NAMALWA (cell line): ENCODE data around the gene CORO2A.
"Not testable (repeated sequence)": the region's sequence is repeated elsewhere in the genome, so short reads cannot be mapped to it uniquely, and the experiment has no call there.

Experiments
- DNase-seq: peaks from one replicate; pipeline ENCODE4 v3.0.0-alpha.2; 2015; ENCODE audit warnings: low spot score

CORO2A gene

DNA sequence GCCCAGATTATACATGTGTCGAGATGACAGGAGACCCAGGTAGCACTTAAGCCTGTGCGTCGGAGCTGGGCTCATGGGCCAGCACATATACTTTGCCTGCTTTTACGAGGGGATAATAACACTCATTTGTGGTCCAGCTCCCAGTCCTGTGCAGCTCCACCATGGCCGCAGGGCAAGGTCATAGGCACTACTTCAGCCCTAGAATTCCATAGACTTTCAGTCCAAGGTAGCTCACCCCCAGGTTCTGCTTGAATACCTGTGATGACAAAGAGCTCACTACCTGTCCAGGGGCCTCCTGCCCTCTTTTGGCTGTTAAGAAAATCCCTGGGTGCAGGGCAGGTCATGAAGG lies 1.7 kb downstream of the CORO2A start:
- no peak for DNase-seq

DNA sequence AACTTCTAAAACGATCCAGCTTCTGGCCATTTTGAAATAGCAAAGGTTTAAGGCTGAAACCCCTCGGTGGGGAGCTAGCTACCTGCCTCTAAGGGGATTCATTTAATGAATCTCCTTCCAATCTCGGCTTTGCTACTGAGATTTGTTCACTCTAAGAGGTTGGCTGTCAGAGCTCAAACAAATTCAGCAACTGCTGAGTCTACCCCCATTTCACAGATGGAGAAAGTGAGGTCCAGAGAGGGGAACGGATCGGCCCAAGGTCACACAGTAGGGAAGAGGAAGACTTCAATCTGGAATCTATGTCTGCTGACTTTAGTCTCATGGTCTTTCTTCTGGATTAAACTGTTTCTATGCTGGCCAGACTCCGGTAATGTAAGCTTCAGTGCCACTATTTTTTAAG lies 3.0 kb downstream of the CORO2A start:
- no peak for DNase-seq

- no peak for DNase-seq
These were observed 4.5 kb downstream of the CORO2A start for GRCh38 chr9:98187926-98188325.

DNA sequence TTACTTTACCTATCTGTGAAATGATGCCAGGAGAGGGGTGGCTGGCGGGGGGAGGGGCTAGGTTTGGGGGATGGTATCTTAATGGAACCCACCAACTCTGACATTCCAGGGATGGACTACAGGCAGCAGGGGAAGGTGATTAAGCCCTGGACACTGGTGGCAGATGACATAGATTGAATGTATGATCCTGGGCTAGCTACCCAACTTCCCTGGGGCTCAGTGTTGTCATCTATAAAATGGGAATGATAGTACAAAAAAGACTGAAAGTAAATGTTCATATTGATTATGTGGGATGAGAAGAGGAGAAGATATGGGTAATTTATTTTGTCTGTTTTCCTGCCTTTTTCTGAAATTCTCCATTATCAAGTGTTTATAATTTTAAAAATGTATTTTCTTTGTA lies 6.2 kb downstream of the CORO2A start:
- DNase-seq = no peak

DNA sequence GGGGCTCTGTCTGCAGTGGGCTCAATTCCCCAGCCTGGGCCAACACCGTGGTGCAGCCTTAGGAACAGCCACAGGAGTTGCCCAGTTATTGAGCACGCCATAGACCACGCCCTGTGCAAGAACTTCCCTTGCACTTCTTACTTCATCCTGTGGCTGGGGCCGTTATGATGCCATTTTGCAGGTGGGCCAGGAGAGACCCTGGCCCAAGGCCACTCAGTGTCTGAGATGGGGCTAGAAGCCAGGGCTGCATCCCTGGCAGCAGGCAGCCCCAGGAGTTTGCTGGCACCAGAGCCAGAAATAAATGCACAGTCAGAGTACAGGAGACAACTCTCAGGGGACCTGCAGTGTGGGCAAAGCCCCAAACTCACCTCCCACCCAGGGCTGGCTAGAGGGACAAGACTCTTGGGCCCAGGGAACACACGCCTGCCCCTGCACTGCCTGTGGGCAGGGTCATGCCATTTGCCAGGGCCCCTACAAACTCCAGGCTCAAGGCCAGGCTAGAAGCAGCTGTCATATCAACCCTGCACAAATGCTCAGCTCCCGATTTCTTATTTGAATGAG lies 6.7 kb downstream of the CORO2A start:
- DNase-seq = no peak

DNA sequence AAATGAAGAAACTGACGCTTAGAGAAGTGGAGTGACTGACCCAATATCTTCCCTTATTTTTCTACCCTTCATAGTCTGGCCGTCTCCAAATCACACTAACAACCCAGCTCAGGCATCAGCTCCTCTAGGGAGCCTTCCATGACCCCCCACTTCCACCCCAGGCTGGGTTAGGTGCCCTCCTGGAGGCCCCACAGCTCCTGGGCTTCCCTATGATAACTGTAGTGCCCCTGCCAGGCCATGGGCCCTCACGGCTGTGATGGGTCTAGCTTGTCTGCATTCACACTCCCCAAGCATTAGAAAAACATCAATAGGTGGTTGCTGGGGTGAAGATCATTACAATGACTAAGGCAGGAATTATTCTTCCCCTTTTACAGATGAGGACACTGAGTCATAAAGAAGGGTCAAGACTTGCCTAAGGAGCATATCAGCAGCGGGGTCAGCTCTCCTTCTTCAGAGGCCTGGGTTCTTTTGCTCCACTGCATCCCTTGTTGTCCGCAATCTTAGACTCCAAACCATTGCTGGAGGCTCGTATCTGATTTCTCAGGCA lies 7.3 kb downstream of the CORO2A start:
- DNase-seq = no peak

GRCh38 chr9:98184326-98184725 lies 8.1 kb downstream of the CORO2A start:
- DNase-seq = no peak

DNA sequence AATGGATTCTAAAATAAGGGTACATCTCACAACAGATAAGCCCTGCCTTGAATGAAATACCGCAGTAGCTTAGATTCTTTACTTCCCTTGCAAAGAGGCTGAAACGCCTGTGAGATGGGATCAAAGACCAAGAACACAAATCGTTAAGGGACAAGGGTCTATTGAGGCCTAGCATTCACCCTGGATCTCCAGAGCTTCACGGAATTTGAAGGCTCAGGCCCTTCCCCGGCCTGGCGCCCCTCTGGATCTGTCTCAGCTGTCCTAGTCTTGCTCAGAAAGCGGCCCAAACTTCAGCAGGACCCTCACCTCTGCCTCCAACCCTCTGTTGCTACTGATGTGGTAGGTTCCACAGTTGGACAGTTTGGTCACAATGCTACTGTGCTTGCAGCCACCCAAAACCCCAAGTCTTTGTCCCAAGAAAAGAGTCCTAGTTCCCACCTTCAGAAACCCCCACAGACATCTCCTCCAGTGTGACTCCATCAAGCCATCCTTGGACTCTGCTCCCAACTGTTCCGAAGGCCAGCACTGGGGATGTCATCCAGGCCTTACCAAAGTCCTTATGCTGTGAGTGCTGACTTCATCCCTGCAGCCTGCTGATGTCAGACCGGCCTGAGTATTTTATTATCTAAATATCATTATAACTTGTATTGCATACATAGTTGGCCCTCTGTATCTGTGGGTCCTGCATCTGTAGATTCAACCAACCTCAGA lies 9.4 kb downstream of the CORO2A start:
- no peak for DNase-seq

DNA sequence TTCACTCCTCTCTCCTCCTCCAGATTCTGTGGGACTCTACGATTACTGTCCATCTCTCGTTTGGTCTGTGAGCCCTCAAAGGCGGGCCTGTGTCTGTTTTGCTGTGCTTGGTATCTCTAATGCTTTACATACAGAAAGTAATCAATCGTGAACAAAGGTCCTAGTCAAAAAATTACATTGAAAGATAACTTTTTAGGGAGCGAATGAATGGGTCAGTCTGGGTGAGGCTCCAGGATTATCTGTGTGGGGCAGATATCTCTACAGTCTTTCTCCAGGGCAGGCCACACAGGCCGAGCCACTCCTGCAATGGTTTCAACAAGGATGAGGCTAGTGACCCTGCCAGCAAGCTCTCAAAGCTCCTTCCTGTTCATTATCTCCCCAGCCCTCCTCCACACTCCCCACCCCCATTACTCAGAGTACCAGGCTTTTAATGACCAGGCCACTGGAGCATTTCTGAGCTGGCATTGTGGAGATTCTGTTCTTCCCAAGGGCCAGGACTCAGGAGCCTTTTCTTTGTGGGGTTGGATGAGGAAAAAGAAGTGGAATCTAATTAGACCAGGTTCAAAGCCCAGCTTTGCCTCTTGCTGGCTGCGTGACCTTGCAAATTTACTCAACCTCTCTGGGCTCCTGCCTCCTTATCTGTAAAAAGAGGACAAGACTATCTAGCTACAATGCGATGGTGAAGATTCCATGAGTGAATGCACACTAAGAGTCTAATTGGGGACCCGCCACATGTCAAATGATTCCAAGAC lies 10.2 kb downstream of the CORO2A start:
- no peak for DNase-seq

DNA sequence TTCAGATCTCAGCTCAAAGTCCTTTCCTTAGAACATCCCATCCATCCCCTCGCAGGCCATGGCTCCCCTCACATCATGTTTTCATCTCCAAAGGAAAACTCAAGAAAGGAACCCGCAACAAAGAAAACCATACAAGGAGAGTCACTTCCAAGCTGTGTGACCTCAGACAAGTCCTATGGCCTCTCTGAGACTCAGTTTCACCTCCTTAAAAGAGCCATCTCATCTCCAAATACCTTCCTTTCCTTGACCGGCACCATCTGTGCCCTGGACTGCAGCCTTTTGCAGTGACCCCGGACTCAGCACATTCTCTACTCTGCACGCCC lies 10.7 kb downstream of the CORO2A start:
- DNase-seq = no peak

DNA sequence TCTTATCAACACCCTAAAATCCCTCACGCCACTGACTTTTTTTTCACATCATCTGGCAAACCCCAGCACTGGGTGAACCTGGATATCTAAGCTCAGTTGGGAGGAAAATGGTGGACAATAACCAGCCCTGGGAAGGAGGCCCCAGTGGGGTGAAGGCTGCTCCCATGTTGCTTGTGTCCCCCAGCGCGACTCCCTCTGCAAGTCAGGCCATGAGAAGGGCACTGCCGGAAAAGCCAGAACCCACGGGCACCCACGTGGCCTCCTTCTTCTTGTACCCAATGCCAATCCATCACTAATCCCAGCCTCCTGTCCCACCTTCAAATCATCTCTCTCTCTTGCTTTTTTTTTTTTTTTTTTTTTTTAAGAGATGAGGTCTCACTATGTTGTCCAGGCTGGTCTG lies 11.4 kb downstream of the CORO2A start:
- no peak for DNase-seq

DNA sequence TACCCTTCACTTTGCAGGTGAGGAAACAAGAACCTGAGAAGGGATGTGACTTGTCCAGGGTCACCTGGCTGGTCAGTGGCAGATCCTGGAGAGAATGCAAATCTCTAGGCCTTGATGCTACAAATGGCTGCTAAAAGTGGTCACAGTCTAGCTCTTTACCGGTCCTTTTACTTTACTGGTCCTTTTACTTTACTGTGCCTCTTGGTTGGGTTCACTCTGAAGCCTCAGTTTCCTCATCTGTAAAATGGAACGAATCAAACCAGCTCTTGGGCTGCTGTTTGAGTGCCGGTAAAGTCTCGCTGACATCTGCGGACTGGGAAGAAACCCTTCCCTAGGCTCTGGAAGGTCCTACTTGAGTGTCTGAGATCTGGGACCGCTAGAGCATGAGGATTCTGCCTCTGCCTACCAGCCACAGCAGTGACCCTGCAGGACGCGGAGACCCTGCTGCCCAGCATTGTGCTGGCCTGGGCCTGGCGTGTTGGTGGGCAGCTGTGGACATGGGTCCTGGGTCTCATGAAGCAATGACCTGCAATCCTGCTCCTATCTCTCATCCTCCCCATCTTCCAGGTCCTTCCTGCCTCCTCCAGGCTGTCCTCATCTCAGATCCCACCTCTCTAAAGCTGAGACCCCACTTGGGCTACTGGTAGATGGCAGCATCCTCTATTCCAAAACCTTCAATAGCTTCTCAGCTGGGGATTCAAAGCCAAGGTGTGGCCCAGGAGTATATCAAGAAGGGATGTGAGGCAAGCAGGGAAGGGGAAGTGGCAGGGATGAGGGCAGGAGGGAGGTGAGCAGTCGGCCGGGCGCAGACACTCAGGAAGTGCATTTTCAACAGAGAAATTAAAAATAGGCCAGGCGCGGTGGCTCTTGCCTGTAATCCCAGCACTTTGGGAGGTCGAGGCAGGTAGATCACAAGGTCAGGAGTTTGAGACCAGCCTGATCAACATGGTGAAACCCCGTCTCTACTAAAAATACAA lies 13.3 kb downstream of the CORO2A start:
- DNase-seq = no peak

DNA sequence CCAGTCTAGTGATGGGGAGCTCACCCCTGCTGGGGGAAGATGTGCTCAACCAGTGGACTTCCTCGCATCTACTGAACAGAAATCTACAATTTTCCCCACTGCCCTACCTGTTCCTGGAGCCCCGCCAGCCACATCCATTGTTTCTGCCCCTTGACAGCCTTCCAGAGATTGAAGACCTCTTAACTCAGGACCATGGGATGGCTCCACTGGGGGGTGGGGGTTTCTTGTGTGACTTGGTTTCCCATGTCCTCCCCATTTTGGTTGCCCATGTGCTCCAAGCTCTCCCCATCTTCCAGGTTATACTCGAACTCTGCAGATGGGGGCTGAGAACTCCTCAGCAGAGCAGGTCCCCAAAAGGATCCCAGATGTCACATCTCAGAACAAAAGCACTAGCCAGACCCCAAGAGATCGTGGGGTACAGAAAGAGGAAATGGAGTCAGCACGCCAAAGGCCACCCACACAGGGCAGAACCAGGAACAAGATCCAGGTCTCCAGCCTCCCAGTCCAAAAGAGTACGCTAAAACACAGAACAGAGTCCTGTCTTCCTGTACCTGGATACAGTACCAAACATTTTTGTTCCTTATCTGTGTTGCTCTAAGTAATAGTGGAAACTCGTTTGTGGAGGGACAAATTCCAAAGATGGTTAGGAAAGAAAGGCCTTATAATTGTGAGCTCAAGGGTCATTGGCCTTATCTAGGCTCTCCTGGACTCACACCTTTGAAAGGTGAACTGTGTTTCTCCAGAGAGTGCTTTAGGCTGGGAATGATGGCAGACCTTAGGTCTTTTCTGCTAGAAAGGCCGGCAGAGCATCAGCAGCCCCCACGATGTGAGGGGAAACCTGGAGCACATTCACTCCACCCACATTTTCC lies 15.8 kb downstream of the CORO2A start:
- DNase-seq = no peak

DNA sequence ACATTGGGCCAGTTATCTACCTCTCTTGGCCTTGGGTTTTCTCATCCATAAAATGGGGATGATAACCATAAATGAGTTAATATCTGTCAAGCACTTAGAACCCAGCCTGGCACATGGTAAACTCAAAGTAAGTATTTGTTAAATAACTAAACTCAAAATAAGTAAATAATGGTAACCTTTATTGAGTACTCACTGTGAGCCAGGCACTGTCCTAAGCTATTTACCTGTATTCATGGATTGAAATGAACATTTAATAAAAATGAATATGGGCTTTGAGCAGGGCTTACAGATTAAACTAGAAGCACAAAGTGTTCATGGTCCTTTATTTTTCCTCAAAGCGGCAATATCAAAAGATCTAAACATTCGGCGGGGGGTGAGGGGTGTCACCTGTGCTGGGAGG lies 16.7 kb downstream of the CORO2A start:
- DNase-seq = no peak

DNA sequence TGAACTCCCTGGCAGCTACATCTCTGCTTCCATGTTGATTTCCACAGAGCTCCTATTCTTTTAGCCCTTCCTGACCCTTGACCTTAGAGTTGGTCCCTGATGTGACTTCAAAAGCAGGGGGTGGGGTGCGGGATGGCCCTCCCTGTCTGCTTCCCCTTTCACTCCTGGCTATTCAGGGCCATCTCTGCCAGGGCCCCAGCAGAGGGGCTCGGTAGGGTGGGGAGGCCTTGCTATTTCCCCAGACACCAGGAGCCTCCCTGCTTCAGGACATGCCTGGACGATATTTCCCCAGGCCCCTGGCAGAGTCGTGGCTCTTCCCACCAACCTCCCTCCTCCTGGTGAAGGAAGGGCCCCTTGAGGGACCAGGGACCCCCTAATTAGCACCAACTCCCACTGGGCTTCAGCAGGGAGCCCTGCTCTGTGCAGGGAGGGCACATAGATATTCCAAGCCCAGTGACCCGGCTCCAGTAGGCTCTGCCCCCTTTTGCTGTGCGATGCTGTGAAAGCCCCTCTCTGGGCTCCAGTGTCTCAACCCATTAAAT lies 17.3 kb downstream of the CORO2A start:
- no peak for DNase-seq

- not testable (repeated sequence) for DNase-seq
These were observed 17.9 kb downstream of the CORO2A start for GRCh38 chr9:98174502-98174918.

- no peak for DNase-seq
These were observed 19.3 kb downstream of the CORO2A start for GRCh38 chr9:98173181-98173580.

GRCh38 chr9:98172604-98173003 lies 19.8 kb downstream of the CORO2A start:
- no peak for DNase-seq

DNA sequence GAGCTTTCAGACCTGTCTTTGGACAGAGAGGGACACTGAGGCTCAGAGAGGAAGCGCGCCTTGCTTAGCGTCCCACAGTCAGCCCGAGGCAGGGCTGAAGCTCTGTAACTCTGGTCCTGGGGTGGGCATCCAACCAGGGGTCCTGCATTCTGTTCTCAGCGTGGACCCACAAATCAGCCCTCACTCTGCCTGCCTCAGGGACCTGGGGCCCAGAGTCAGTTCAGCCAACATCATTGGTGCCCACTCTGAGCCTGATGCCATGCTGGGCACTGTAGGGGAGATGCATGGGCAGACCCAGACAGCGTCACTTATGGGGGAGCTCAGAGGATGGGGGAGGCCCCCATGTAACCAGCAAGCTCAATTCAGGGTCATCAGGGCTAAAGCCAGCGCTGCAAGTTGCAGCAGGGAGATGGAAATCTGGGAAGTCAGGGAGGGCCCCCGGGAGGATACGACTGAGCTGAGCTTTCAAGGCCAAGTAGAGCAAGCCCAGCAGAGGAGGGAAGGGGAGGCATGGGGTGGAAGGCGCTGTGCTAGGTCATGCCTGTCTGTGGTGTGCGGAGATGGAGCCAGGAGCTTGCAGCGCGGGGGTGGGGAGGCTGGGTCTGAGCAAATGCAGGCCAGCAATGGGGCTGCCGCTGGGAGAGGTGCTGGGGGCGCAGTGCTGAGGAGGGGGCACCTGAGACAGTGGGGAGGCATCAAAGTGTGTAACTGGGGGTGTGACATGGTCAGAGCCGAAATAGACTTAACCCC lies 21.1 kb downstream of the CORO2A start:
- DNase-seq = no peak

DNA sequence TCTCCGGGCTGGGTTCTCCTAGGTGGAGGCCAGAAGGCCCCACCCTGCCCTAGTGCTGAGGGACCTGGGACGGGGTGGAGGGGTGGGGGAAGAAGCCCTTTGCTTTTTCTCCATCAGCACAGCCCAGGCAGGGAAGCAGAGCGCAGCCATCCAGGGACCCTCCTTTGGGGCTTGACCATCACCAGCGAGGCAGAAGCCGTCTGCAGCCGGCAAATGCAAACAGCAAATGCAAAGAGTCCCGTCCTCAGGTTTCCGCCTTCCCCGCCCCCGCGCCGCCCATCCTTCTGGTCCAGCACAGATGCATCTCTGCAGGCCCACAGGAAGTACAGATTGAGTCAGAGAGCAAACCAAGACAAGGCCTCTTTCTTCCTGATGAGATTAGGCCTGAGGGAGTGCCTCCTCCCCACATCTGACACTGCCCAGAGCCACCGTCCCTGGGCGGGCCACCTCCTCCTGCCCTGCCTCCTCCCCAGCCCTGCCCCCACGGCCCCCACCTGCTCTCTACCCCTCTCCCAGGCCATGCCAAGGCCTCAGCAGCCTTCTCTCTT lies 23.4 kb downstream of the CORO2A start:
- DNase-seq = no peak
